ENCODE results near the gene LRRC3C.
"Not testable (repeated sequence)": the region's sequence is repeated elsewhere in the genome, so short reads cannot be mapped to it uniquely, and the experiment has no call there.

DNA sequence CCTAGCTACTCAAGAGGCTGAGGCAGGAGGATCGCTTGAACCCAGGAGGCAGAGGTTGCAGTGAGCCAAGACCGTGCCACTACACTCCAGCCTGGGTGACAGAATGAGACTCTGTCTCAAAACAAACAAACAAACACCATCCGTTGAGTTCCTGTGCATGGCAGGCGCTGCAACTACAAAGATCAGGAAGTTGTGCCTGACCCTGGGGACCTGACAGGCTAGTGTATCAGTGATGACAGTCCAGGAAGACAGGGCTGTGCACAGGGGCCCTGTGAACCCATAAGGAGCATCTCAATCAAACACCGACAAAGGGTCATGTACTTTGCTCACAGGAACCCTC lies 20.9 kb downstream of the LRRC3C start:
- TF ChIP-seq, protein P1, sequence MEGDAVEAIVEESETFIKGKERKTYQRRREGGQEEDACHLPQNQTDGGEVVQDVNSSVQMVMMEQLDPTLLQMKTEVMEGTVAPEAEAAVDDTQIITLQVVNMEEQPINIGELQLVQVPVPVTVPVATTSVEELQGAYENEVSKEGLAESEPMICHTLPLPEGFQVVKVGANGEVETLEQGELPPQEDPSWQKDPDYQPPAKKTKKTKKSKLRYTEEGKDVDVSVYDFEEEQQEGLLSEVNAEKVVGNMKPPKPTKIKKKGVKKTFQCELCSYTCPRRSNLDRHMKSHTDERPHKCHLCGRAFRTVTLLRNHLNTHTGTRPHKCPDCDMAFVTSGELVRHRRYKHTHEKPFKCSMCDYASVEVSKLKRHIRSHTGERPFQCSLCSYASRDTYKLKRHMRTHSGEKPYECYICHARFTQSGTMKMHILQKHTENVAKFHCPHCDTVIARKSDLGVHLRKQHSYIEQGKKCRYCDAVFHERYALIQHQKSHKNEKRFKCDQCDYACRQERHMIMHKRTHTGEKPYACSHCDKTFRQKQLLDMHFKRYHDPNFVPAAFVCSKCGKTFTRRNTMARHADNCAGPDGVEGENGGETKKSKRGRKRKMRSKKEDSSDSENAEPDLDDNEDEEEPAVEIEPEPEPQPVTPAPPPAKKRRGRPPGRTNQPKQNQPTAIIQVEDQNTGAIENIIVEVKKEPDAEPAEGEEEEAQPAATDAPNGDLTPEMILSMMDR (IDR thresholded peaks at IDR 0.05), result not testable (repeated sequence)
- TF ChIP-seq POLR2A (IDR thresholded peaks at IDR 0.05), result not testable (repeated sequence)

All from vagina (tissue), 2 donors.